A549 (cell line): ENCODE data around the gene LCNL1. TPM values are rescaled to one million over a fixed set of nuclear protein-coding genes. Genes with fewer than 3 reads are reported as not detected.

Experiments
- ATAC-seq, 2 experiments: fragments of 200-7000 bp in 1 of 2; fragments of >200 bp in 1 of 2; cut with Nextera tagmentation in 1 of 2; cut with Tn5 transposase in 1 of 2; 3 replicates each; pipeline versions ENCODE4 v1.8.0 to v1.9.1; 2018 to 2020; ENCODE audit warnings: mild to moderate bottlenecking in 1 of 2, moderate library complexity in 1 of 2
- CTCF ChIA-PET: fragments of 300-600 bp; sonication (Branson Sonifier 250); formaldehyde crosslinking; extraction: SDS; loops from one replicate; lab custom pipeline; 2021; ENCODE audit warnings: antibody characterized with exemption, inconsistent platforms; lab: Yijun Ruan, JAX
- POLR2A ChIA-PET: fragments of 350-600 bp; formaldehyde crosslinking; extraction: SDS; loops from one replicate; lab custom pipeline; 2021; ENCODE audit warnings: antibody characterized with exemption, inconsistent platforms; lab: Yijun Ruan, JAX
- DNase-seq, 2 experiments: peaks; one replicate each; pipeline versions ENCODE4 v3.0.0 to v3.0.0-alpha.2; 2011 to 2016; ENCODE audit warnings: low read depth in 1 of 2, low spot score in 1 of 2
- FAIRE-seq: peaks from 2 replicates; lab custom pipeline; 2011; peaks lifted over from hg19 to GRCh38; lab: Jason Lieb, UNC
- H3K27ac ChIP-seq, 2 experiments: fragments of >200 bp; sonication (Bioruptor Twin); formaldehyde crosslinking; 3 replicates each; pipeline ENCODE4 v1.5.1; 2016 to 2017
- H3K4me1 ChIP-seq: fragments of >200 bp; sonication (Bioruptor Twin); formaldehyde crosslinking; 3 replicates; pipeline ENCODE4 v1.6.1; 2016
- H3K4me2 ChIP-seq: fragments of >200 bp; sonication (Bioruptor Twin); formaldehyde crosslinking; 3 replicates; pipeline ENCODE4 v1.6.1; 2016
- H3K4me3 ChIP-seq: fragments of >200 bp; sonication (Bioruptor Twin); formaldehyde crosslinking; 3 replicates; pipeline ENCODE4 v1.5.1; 2016
- H3K9me3 ChIP-seq: fragments of >200 bp; sonication (Bioruptor Twin); formaldehyde crosslinking; 3 replicates; pipeline ENCODE4 v1.6.1; 2016
- BCL3 ChIP-seq: fragments of >200 bp; sonication (Bioruptor Twin); formaldehyde crosslinking; IDR thresholded peaks from 3 replicates; pipeline ENCODE4 v1.6.1; 2016
- CHD2 ChIP-seq: fragments of 150-350 bp; IDR thresholded peaks from 2 replicates; pipeline ENCODE4 v1.6.1; 2014; ENCODE audit warnings: low read length; ENCODE audit not compliant: partially characterized antibody
- CHD4 ChIP-seq: fragments of 200-600 bp; sonication (generic); IDR thresholded peaks from 2 replicates; pipeline ENCODE4 v1.6.1; 2016; ENCODE audit warnings: antibody characterized with exemption, mild to moderate bottlenecking, borderline replicate concordance
- CTCF ChIP-seq: fragments of >200 bp; sonication (Bioruptor Twin); formaldehyde crosslinking; IDR thresholded peaks from 3 replicates; pipeline ENCODE4 v1.5.1; 2016
- E2F6 ChIP-seq: IDR thresholded peaks from 2 replicates; pipeline ENCODE4 v1.6.1; 2012; ENCODE audit warnings: low read depth, borderline replicate concordance
- EP300 ChIP-seq, 2 experiments: fragments of >200 bp; sonication (Bioruptor Twin); formaldehyde crosslinking; IDR thresholded peaks; 2 replicates in 1 of 2; 3 replicates in 1 of 2; pipeline ENCODE4 v1.6.1; 2016 to 2017
- ESRRA ChIP-seq: fragments of 150-350 bp; IDR thresholded peaks from 2 replicates; pipeline ENCODE4 v1.6.1; 2014; ENCODE audit warnings: mild to moderate bottlenecking, low read length, borderline replicate concordance
- FOSL2 ChIP-seq, 2 experiments: fragments of 450-650 bp in 1 of 2; fragments of >200 bp in 1 of 2; sonication (Bioruptor Twin) in 1 of 2; formaldehyde crosslinking; IDR thresholded peaks; 2 replicates each; pipeline versions ENCODE4 v1.5.0 to v1.6.1; 2016 to 2020; ENCODE audit warnings: mild to moderate bottlenecking in 1 of 2, moderate library complexity in 1 of 2
- FOXS1 ChIP-seq: fragments of 250-450 bp; sonication (Bioruptor Pico); IDR thresholded peaks from 2 replicates; pipeline ENCODE4 v1.5.0; 2020; ENCODE audit warnings: mild to moderate bottlenecking, moderate library complexity
- JUN ChIP-seq, 2 experiments: fragments of >200 bp; sonication (Bioruptor Twin); formaldehyde crosslinking; IDR thresholded peaks; 2 replicates in 1 of 2; 3 replicates in 1 of 2; pipeline ENCODE4 v1.6.1; 2016 to 2017
- KDM1A ChIP-seq: fragments of 200-600 bp; sonication (generic); IDR thresholded peaks from 2 replicates; pipeline ENCODE4 v1.6.1; 2016; ENCODE audit warnings: low read depth, mild to moderate bottlenecking
- MAX ChIP-seq: IDR thresholded peaks from 2 replicates; pipeline ENCODE4 v1.6.1; 2012
- MYC ChIP-seq: IDR thresholded peaks from 2 replicates; pipeline ENCODE4 v1.6.1; 2012; ENCODE audit warnings: mild to moderate bottlenecking, inconsistent platforms, low read length, improper control_type of control experiment, borderline replicate concordance
- NFE2L2 ChIP-seq: fragments of 150-350 bp; conservative IDR thresholded peaks from 2 replicates; pipeline ENCODE4 v1.6.1; 2014; ENCODE audit warnings: low read length
- POLR2A ChIP-seq: IDR thresholded peaks from 2 replicates; pipeline ENCODE4 v1.6.1; 2012; ENCODE audit warnings: mild to moderate bottlenecking, low read length
- RAD21 ChIP-seq, 2 experiments: fragments of >200 bp in 1 of 2; sonication (Bioruptor Twin) in 1 of 2; formaldehyde crosslinking in 1 of 2; IDR thresholded peaks in 1 of 2; conservative IDR thresholded peaks in 1 of 2; 2 replicates in 1 of 2; 3 replicates in 1 of 2; pipeline ENCODE4 v1.6.1; 2012 to 2018; ENCODE audit warnings: inconsistent platforms in 1 of 2
- REST ChIP-seq: fragments of 200-600 bp; sonication (generic); IDR thresholded peaks from 2 replicates; pipeline ENCODE4 v1.6.1; 2016; ENCODE audit warnings: antibody characterized with exemption, mild to moderate bottlenecking, moderate library complexity
- RNF2 ChIP-seq: fragments of 200-600 bp; sonication (generic); IDR thresholded peaks from 2 replicates; pipeline ENCODE4 v1.6.1; 2016; ENCODE audit warnings: low read depth, mild to moderate bottlenecking, antibody characterized with exemption, moderate library complexity, borderline replicate concordance
- SREBF2 ChIP-seq: fragments of 450-650 bp; IDR thresholded peaks from 2 replicates; pipeline ENCODE4 v1.6.1; 2014; ENCODE audit warnings: mild to moderate bottlenecking, moderate library complexity
- TP53 ChIP-seq: fragments of 250-450 bp; sonication (Bioruptor Pico); IDR thresholded peaks from 2 replicates; pipeline ENCODE4 v1.5.0; 2021; ENCODE audit warnings: mild to moderate bottlenecking, moderate library complexity
- ZFP36 ChIP-seq: fragments of 450-650 bp; IDR thresholded peaks from 2 replicates; pipeline ENCODE4 v1.6.1; 2014; ENCODE audit warnings: borderline replicate concordance; ENCODE audit not compliant: partially characterized antibody
- ZNF302 ChIP-seq: fragments of 250-450 bp; sonication (Bioruptor Pico); IDR thresholded peaks from 2 replicates; pipeline ENCODE4 v1.9.0; 2021; ENCODE audit warnings: inconsistent platforms, mild to moderate bottlenecking, moderate library complexity
- ZSCAN20 ChIP-seq: fragments of 250-450 bp; sonication (Bioruptor Pico); IDR thresholded peaks from 2 replicates; pipeline ENCODE4 v1.8.0; 2022; ENCODE audit warnings: mild to moderate bottlenecking, moderate library complexity
- WGBS: methylation state at CpG from one replicate; pipeline ENCODE4 v1.1.6; 2017; ENCODE audit errors: missing lambda C conversion rate; 5-methylcytosine and 5-hydroxymethylcytosine counted together
- polyA plus RNA-seq, 4 experiments: library from polyadenylated mRNA; depleted of rRNA in 3 of 4; stranded (reverse); fragments of >200 nt; fragmentation: RNase III in 1 of 4; extraction: RNeasy Plus Mini Kit Qiagen cat#74134 plus additional on column Dnase treatment in 1 of 4; gene quantifications; 2 replicates in 3 of 4; 3 replicates in 1 of 4; pipeline ENCODE4 v1.2.3, GENCODE V29; 2011 to 2017

The LCNL1 gene
- polyA plus RNA-seq, 2 of the 4 experiments (the other 2 are of a cell fraction), result 0.08 to 0.19 TPM

GRCh38 chr9:136944212-136944518 lies 38.6 kb upstream of the LCNL1 start:
- POLR2A ChIA-PET, result interaction anchor here (1.7 kb wide), 1 partner anchor 42 kb away, joined by 10 read pairs; no protein-coding TSS in a partner anchor
- H3K9me3 ChIP-seq, result no peaks in the 10 kb centered on the region
- TF ChIP-seq ZNF302 (CRISPR knock-in tag) (no peak), CHD4 (no peak), MYC (no peak)
- TF ChIP-seq, all 56 proteins: peak for 0
- Histone ChIP-seq H3K4me2 (peak overlapping the region; percentile 96), H3K27ac (peak overlapping the region; percentile 98 to 99), H3K4me3 (peak overlapping the region; percentile 78), H3K4me1 (peaks cover 35% of the 10 kb centered on the region)
- FAIRE-seq, result no peak
- ATAC-seq, result peak; percentile 19 to 41
- DNase-seq, result peak in 1 of 2 experiments; percentile 39
- WGBS, result no CpG with 5 or more reads among the region's 45 CpGs
- CTCF ChIA-PET, result interaction anchor here (0.7 to 11.3 kb wide), 19 partner anchors 9 to 124 kb away, joined by 3 to 282 read pairs (median 5); partner anchors contain the start of genes ABCA2, AJM1, FUT7 and PTGDS

- ATAC-seq (peak; percentile 34 to 47), DNase-seq (peak; percentile 89 to 91), FAIRE-seq (no peak)
- H3K4me2 ChIP-seq, result peak within 1 kb of the TSS; percentile 96
- ChIA-PET POLR2A (interaction anchor here (1.7 kb wide), 1 partner anchor 43 kb away, joined by 10 read pairs; no protein-coding TSS in a partner anchor), CTCF (interaction anchor here (0.5 to 11.3 kb wide), 29 partner anchors 8 to 123 kb away, joined by 3 to 282 read pairs (median 4); partner anchors contain the start of genes ABCA2, AJM1, FUT7 and NPDC1)
- WGBS, result 7% methylated on average over 29 of the region's 74 CpGs
- TF ChIP-seq POLR2A (peak; percentile 60), KDM1A (no peak), FOSL2 (IDR thresholded peaks at IDR 0.05) (no peak), FOSL2 (CRISPR knock-in tag; IDR thresholded peaks at IDR 0.05) (no peak), ESRRA (no peak), TP53 (no peak), NFE2L2 (no peak), CHD2 (no peak), FOXS1 (CRISPR knock-in tag) (no peak), REST (no peak), CTCF (peak; percentile 94), MAX (peak; percentile 83), BCL3 (peak; percentile 69; the same call in 2 of the 3 replicates), MYC (0 out of 2 replicates have a peak, but pooled peaks have one; percentile 45), ZFP36 (peak; percentile 1), ZSCAN20 (CRISPR knock-in tag) (0 out of 2 replicates have a peak, but pooled peaks have one; percentile 11), EP300 (IDR thresholded peaks at IDR 0.05) (no peak; a peak in 1 of 5 replicates), RNF2 (no peak), SREBF2 (no peak), RAD21 (conservative IDR thresholded peaks at IDR 0.05 in 1 of 2, IDR thresholded peaks at IDR 0.05 in 1 of 2) (peak; percentile 21 to 40; a peak in 3 of 5 replicates), E2F6 (peak; percentile 43; the same call in 1 of the 2 replicates), CHD4 (peak; percentile 79; the same call in 1 of the 2 replicates), JUN (IDR thresholded peaks at IDR 0.05) (peak; percentile 44 to 80; a peak in 3 of 5 replicates)
- peak within 1 kb of the TSS; percentile 98 to 99 for H3K27ac ChIP-seq
- no peaks in the 10 kb centered on the region for H3K9me3 ChIP-seq
- peak within 1 kb of the TSS; percentile 78 for H3K4me3 ChIP-seq
- H3K4me1 ChIP-seq, result peaks cover 36% of the 10 kb centered on the region
Observed at GRCh38 chr9:136944519-136945332, 38.1 kb upstream of the LCNL1 start, which contains the start of the genes C8G and FBXW5. TSS of gene C8G (plus strand) at chr9:136945243. CDS start at chr9:136945321, 78 bp downstream. TSS of gene FBXW5 (minus strand) at chr9:136944738. CDS start at chr9:136944083, 655 bp downstream.
